Esophagus mucosa (tissue), 1 donor: Measurements from ENCODE around the gene FDXR. TPM values are rescaled to one million over a fixed set of nuclear protein-coding genes. Genes with fewer than 3 reads are reported as not detected.
A peak's percentile ranks its signal among the peaks of the same experiment; 100 is the strongest.
"Not testable (repeated sequence)": the region's sequence is repeated elsewhere in the genome, so short reads cannot be mapped to it uniquely, and the experiment has no call there.

Experiments used
- ATAC-seq: fragments of 200-7000 bp; cut with Tn5 transposase; one replicate; pipeline ENCODE4 v1.9.1; 2020
- total RNA-seq: library from RNA; stranded (reverse); gene quantifications from one replicate; pipeline ENCODE4 v1.2.4, GENCODE V29; 2023
- donor health status: DM: yes; HTN: yes; CAD: no.

FDXR gene
- total RNA-seq, 1 donor from 2014 or later: 31.5 TPM

GRCh38 chr17:74870512-74870911 is 2.3 kb downstream of the FDXR start:
- ATAC-seq: no peak

DNA sequence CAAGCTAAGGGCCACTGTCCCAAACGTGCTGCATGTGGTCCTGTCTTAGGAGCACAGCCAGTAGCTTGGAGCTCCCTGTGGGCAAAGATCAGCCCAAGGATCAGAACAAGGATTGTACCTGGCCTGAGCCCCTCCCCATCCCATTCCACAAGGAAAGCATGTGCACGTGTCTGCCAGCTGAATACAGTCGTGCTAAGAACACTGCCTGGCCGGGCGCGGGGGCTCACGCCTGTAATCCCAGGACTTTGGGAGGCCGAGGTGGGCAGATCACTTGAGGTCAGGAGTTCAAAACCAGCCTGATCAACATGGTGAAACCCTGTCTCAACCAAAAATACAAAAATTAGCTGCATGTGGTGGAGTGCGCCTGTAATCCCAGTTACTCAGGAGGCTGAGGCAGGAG is 2.8 kb downstream of the FDXR start:
- not testable (repeated sequence) for ATAC-seq

DNA sequence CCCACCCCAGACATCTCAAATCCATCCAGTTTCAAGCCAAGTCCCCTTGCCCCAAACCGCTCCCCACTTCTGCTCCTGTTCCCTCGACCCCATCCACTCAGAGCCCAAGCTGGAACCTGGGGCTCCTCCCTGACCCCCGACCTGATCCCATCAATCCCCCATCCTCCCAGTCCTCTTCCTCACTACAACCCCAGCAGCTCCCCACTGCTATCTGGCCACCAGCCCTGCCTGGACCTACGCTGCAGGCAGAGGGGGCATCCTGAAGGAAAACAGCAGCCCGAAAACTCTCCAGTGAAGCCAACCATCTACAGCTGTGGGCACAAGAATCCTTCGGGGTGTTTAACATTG is 3.9 kb downstream of the FDXR start:
- no peak for ATAC-seq

DNA sequence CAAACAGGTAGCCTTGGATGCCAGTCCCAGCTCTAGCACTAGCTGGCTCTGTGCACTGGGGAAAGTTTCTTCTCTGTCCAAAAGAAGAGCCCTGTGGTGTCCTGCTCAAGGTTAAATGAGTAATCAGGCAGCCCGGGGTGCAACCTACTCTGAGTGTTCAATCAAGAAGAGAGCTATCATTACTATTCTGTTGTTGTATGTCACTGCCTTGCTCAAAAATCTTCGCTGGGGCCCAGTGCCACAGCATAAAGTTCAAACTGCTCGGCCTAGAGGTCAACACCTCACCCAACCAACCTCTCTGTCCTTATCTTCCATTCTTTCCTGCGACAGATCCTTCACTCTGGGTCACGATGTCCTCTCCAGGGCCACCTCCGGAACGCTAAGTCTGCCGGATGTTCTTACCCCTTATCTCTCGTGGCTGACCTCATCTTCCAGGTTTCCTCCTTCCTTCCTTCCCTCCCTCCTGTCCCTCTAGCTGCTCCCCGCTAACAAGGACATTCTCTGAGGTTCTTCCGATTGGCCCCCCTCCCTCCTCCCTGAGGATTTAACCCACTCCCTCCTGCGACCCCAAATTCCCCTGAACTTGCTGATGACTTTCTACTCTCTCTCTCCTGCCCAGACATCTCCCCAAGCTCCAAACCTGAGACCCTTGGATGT is 4.4 kb downstream of the FDXR start:
- ATAC-seq: no peak

- ATAC-seq: no peak
These were observed 6.5 kb downstream of the FDXR start for GRCh38 chr17:74866198-74866835.

- ATAC-seq: peak; percentile 13
These were observed 7.1 kb downstream of the FDXR start for GRCh38 chr17:74865504-74866197.

DNA sequence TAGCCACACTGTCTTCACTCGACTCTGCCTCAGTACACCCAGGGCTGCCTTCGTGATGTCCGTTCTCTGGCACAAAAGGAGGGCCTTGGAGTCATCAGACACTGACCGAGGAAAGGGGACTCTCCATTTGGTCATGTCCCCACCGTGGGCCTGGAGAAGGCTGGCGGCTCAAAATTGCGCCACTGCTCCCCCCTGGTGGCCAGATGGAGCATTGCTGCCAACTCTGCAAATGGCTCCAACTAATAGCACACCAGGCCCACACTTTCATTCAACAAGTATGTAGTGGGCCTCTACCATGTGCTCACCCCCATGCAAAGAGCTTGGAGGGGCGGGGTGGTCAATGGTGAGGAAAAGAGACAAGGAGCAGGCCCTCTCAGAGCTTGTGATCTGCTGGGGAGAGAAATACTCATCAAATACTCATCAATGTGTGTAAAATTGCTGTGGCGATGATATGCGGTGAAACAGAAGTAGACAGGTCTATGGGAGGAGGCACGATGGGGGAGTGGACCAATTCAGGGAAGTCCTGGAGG is 7.9 kb downstream of the FDXR start:
- ATAC-seq: peak; percentile 43

DNA sequence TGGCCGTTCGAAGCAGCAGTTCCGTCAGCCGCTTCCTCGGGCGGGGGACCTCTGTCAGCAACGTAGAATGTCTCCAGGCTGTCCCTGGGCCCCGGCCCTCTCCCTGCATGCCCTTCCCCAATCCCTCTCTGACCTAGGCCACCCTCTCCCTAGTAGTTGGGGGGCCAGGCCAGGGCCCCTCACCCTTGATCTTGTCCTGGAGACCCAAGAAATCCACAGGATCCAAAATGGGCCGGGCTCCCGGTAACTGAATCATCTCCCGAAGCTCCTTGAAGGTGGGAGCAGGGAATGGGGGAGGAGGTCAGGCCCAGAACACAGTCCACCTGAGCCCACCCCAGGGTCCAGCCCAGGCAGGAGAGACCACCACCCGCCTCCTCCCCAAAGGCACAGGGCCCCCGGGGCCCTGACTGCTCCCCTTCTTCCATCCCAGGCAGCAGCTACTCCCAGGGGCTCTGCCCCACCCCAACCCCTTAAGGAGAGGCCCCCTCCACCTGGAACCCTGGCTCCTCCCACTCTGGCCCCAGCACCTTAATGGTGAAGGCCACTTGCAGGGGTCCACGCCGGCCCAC is 8.4 kb downstream of the FDXR start:
- no peak for ATAC-seq

DNA sequence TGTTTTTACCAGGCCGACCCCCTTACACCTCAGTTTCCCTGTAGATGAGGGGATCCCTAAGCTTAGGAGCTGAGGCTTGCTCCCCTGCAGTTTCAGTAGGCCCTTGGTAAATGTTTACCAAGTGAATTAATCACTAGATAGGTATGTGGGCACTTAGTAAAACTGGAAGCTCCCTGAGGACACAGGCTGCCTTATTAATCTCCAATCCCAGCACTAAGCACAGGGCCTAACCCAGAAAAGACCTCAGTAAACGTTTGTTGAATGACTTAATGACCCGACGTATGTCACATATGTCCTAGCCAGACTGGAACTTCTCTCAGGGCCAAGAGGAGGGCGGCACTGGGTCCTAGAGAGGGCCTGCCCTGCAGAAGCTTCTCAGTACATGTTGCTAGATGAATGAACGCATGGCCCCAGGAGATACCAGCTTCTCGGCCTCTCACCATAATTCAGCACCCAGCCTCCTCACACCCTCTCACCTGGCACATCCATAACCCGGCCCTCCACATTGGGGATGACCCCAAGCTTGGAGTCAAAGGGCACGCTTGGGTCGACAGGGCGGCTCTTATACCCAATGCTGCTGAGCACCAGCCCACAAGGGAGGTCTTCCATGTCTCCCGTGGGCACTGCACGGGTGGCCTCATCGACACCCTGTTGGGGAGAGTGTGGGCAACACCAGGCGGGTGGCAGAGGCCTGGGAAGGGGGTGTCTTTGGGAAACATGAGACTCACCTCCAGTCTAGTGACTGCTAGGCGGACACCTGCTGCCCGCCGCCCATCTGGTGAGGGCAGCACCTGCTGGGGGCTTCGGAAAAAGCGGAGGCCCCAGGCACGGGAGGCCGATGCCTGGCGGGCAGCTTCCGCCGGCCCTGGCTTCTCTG is 9.1 kb downstream of the FDXR start:
- ATAC-seq: no peak

- no peak for ATAC-seq
These were observed 9.9 kb downstream of the FDXR start for GRCh38 chr17:74862919-74863318.

GRCh38 chr17:74862108-74862901 is 10.5 kb downstream of the FDXR start:
- ATAC-seq: peak; percentile 23

DNA sequence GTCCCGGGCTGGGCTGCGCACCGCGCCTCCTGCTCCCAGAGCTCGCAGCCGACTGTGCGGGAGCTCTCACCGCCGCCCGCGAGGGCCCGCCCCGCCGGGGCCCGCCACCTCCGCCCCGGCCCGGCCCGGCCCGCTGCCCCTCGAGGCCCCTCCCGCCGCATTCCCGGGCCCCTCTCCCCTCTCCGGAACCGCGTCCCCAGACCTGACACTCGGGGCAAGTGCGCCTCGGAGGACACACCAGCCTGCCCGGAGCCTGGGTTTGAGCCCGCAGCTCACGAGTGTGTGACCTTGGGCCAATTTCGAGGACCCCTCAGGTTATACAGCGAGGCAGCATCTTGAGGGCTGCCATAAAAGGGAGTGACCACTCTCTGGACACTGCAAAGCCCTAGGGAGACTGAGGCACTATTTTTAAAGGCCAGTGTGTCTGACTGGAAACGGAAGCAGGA is 11.1 kb downstream of the FDXR start:
- no peak for ATAC-seq

GRCh38 chr17:74860872-74861661 is 11.7 kb downstream of the FDXR start:
- no peak for ATAC-seq

DNA sequence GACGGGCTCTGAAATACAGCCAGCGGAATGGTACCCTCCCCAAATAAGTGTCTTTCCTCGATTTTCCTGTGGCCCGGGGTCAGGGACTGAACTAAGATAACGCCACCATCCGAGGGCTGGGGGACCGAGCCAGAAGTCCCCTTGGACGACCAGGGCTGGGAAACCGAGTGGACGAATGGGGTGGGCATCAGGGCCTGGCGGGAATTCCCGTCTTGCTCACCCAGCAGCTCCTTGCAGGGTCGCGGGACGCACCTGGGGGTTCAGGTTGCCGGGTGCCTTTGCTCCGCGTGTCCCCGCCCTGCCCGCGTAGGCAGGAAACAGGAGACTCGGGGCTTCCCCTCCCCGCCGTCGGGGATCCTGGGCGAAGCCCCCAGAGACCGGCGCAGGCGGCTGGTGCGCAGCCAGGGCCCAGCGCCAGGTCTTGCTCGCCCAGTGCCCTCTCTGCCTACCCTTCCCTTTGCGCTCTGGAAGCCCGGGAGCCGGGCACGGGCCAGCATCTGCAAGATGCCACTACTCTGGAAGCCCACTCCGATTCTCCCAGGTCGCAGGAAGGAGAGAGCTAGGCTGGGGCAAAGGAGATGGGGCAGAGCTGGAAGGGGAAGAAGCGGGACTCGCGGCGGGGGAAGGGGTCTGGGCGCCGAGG is 12.4 kb downstream of the FDXR start:
- no peak for ATAC-seq

- no peak for ATAC-seq
These were observed 13.2 kb downstream of the FDXR start, which contains the start of gene GRIN2C for GRCh38 chr17:74859459-74860228. Gene GRIN2C (minus strand): TSS chr17:74859885. CDS start chr17:74855092, 4,793 bp downstream.

DNA sequence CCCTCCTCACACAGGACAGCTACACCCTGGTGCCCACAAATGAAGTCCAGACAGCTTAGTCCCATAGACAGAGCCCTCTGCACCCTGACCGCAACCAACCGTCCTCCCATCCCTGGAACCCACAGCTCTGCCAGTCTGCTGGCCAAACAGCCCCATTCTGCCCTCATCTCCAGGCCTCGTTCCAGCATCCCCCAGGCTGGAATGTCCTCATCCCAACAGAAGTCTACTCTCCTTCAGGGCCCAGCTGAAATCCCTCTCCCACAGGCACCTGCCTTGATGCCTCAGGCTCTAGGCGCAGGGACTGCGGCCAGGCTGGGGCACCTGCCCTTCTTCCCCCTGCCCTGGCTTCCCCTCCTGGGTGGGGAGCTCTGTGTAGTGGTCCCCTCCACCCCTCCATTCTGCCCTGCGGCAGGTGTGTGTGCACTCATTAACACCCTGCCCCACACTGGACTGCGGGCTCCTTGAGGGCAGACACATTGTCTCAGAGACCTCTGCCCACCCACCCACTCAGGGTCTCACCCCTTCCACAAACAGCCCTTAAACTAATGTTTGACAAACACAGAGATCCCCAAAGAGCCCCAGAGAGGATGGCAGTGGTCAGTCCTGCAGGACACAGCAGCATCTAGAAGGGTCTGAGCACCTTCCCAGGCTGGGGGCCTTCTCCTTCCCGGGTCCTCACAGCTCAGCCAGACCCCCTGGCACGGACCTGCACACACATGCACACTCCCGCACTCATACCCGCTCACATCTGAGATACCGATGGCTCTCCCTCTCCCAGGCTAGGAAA is 13.9 kb downstream of the FDXR start:
- ATAC-seq: no peak

DNA sequence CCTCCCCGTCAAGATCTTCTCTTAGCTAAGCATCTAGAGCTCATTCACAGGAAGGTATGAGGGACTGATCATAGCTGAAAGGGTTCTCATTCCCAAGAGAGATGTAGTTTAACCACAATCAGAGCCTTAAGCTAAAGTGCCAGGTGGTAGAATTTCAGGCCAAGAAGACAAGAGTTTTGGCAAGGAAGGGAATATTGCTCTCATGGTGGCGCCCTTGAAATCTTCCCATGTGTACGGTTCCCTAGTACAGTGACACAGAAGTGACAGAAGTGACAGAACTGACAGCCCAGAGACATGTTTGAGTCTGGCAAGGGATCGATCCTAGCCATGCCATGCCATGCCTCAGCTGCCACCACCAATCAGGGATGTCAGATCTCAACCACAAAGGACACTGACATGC is 15.6 kb downstream of the FDXR start:
- ATAC-seq: no peak

DNA sequence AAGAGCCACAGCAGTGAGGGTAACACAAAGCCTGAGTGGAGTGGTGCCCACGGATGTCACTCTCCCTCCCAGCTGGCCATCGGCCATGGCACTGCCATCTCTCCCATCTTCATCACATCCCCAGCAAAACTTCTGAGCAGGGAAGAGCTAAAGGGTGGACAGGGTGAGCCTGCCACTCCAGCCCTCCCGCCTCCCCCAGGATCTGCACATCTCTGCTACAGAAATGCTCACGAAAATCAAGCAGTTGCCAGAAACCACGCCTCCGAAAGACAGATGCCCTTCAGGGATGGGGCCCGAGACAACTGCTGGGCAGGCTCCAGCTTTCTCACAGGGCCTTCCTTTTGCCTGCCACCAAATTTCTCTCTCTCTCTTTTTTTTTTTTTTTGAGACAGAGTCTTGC is 16.7 kb downstream of the FDXR start:
- no peak for ATAC-seq
